Neuron (in vitro differentiated cells): ENCODE data around the gene SCGB3A2.

Source experiments
- H2AFZ ChIP-seq: one replicate; pipeline ENCODE4 v1.6.1; 2013; ENCODE audit warnings: low read depth, mild to moderate bottlenecking, inconsistent platforms, low read length, moderate library complexity
- H3K27me3 ChIP-seq: one replicate; pipeline ENCODE4 v1.6.1; 2013; ENCODE audit warnings: low read length; ENCODE audit not compliant: insufficient read depth
- H3K36me3 ChIP-seq: one replicate; pipeline ENCODE4 v1.6.1; 2013; ENCODE audit warnings: low read length; ENCODE audit not compliant: insufficient read depth
- H3K4me1 ChIP-seq: one replicate; pipeline ENCODE4 v1.6.1; 2013; ENCODE audit warnings: low read length; ENCODE audit not compliant: insufficient read depth
- H3K4me3 ChIP-seq: 2 replicates; pipeline ENCODE4 v1.5.1; 2013; ENCODE audit warnings: mild to moderate bottlenecking, low read length, moderate library complexity
- H3K9me3 ChIP-seq: one replicate; pipeline ENCODE4 v1.6.1; 2013; ENCODE audit warnings: low read length

Gene SCGB3A2

DNA sequence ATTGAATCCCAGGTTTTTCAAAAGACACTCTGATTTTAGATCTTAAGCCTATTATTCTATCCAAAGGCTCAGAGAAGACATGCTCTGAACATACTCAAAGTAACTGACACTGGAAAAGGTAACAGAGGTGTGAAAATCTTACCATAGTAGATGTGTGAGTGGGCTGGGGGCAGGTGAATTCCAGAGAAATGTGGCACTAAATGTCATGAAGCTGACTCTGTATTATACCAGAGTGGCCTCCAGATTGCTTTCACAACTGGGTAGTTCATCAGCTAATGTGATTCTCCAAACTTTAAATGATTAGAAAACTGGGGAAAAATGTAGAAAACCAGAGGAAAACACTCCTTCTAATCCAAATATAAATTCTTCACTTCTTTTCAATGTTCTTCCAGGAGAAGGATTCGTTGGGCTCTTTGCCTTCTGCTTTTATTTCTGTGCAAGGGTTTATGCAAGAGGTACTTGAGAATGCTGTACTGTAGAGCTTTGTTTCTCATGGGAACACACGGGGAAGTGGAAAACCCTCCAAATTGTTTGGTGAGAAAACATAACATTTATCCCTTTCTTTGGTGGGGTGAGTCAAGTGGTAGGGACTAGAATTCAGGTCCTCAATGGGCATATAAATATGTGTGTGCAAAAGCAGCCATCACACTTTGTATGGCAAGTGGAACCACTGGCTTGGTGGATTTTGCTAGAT lies at the start of gene SCGB3A2:
SCGB3A2 (plus strand) TSS at position 646 of the 694 bp plus-strand sequence. CDS start 93 bp downstream, outside the sequence.
- H3K9me3 ChIP-seq: no peaks in the 10 kb centered on the region
- peaks cover 10% of the 10 kb centered on the region for H3K4me1 ChIP-seq
- H3K36me3 ChIP-seq: no peaks in the 10 kb centered on the region
- no peak within 1 kb of the TSS for H3K4me3 ChIP-seq
- no peak within 1 kb of the TSS for H2AFZ ChIP-seq
- peaks cover 5% of the 10 kb centered on the region for H3K27me3 ChIP-seq

GRCh38 chr5:147830035-147830434 lies 48.5 kb upstream of the SCGB3A2 start:
- H3K27me3 ChIP-seq: peaks cover 2% of the 10 kb centered on the region
- H3K4me1 ChIP-seq: no peaks in the 10 kb centered on the region
- H2AFZ ChIP-seq: no peak overlapping the region
- H3K9me3 ChIP-seq: no peaks in the 10 kb centered on the region
- no peaks in the 10 kb centered on the region for H3K36me3 ChIP-seq
- no peak overlapping the region for H3K4me3 ChIP-seq

GRCh38 chr5:147831465-147831864 lies 47.0 kb upstream of the SCGB3A2 start, which contains the start of gene SPINK1:
SPINK1 (minus strand) TSS chr5:147831671; CDS start chr5:147831577, 94 bp downstream.
- no peaks in the 10 kb centered on the region for H3K4me1 ChIP-seq
- no peaks in the 10 kb centered on the region for H3K9me3 ChIP-seq
- no peak within 1 kb of the TSS for H3K4me3 ChIP-seq
- no peaks in the 10 kb centered on the region for H3K36me3 ChIP-seq
- peaks cover 4% of the 10 kb centered on the region for H3K27me3 ChIP-seq
- H2AFZ ChIP-seq: no peak within 1 kb of the TSS

DNA sequence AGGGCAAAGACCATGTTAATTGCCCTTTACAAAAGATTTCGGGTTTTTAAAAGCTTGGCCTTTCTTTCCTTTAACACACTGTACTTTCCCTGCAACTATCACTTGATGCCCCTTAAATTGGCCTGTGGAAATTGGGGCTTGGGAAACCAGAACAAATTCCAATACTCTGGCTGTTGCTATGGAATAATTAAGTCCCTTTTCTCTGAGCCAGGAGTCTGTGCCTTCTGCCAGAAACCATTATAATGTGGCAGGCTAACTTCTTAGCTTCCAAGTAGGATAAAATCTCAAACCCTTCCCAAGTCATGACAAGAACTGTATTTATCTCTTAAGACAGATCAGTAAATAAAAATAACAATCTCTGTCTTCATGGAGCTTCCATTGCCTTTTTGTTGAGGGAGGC lies 46.0 kb upstream of the SCGB3A2 start:
- Histone ChIP-seq H3K36me3 (no peaks in the 10 kb centered on the region), H3K4me3 (no peak overlapping the region), H3K4me1 (no peaks in the 10 kb centered on the region), H2AFZ (no peak overlapping the region), H3K27me3 (peaks cover 4% of the 10 kb centered on the region), H3K9me3 (no peaks in the 10 kb centered on the region)

DNA sequence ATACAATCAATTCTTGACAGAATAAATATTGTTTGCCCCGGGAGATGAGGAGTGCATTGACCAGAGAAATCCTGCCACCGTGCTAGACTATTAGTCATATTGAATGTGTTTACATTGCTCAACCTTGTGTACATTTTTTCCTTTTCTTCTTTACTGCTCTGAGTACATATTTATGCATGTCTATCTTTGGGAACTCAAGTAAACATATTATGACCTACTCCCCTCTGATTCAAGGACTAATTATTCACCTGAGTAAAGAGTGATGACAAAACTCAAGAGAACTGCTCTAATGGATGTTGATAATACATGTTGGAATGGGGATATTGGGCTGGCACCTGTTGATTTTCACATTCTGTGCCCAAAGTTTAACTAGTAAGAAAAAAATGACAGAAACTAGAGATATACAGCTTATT lies 43.1 kb upstream of the SCGB3A2 start:
- H3K36me3 ChIP-seq: no peaks in the 10 kb centered on the region
- H2AFZ ChIP-seq: no peak overlapping the region
- H3K4me1 ChIP-seq: no peaks in the 10 kb centered on the region
- no peak overlapping the region for H3K4me3 ChIP-seq
- H3K9me3 ChIP-seq: no peaks in the 10 kb centered on the region
- peaks cover 2% of the 10 kb centered on the region for H3K27me3 ChIP-seq

- Histone ChIP-seq H2AFZ (no peak overlapping the region), H3K4me3 (no peak overlapping the region), H3K4me1 (no peaks in the 10 kb centered on the region), H3K9me3 (no peaks in the 10 kb centered on the region), H3K27me3 (peaks cover 3% of the 10 kb centered on the region), H3K36me3 (no peaks in the 10 kb centered on the region)
Measured at GRCh38 chr5:147836439-147836838, 42.1 kb upstream of the SCGB3A2 start.

DNA sequence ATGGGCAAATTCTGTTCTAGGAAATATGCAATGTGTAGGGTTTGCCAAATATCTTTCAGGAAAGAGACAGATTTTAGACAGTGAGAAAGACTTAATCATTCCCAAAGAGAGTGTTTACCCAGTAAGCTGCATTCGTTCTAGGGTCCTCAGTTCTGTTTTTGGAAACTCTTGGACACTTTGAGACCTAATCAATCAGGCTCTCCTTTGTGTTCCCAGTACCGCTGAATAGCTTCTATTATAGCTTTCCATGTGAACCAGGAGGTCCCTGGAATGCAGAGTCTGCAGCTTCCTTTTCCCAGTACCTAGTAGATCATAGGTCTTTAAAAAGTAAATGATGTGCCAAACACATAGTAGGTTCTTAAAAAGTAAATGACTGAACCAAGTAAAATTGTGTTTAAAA lies 35.6 kb upstream of the SCGB3A2 start:
- no peaks in the 10 kb centered on the region for H3K4me1 ChIP-seq
- no peaks in the 10 kb centered on the region for H3K36me3 ChIP-seq
- H3K9me3 ChIP-seq: no peaks in the 10 kb centered on the region
- H2AFZ ChIP-seq: no peak overlapping the region
- H3K27me3 ChIP-seq: peaks cover 9% of the 10 kb centered on the region
- no peak overlapping the region for H3K4me3 ChIP-seq

- no peaks in the 10 kb centered on the region for H3K4me1 ChIP-seq
- H3K9me3 ChIP-seq: no peaks in the 10 kb centered on the region
- no peak overlapping the region for H2AFZ ChIP-seq
- H3K27me3 ChIP-seq: peaks cover 14% of the 10 kb centered on the region
- H3K36me3 ChIP-seq: no peaks in the 10 kb centered on the region
- no peak overlapping the region for H3K4me3 ChIP-seq
Measured at GRCh38 chr5:147844846-147845245, 33.7 kb upstream of the SCGB3A2 start.

DNA sequence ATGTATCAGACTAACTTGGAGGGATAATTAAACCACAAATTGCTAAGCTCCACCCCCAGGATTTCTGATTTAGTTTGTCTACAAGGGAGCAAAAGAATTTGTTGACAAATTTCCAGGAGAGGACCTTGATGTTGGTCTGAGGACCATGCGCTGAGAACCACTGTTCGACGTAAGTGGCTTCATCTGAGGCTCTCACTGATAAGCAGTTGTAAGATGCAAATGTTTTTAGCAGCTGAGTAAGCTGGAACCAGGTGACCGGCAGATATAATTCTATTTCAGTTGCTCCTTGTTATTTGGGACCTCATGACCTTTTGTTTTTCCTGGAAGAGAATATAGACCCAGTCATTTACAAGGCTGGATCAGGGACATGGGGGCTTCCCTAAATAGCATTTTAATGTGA lies 32.9 kb upstream of the SCGB3A2 start:
- Histone ChIP-seq H3K4me3 (no peak overlapping the region), H3K36me3 (no peaks in the 10 kb centered on the region), H3K27me3 (peaks cover 14% of the 10 kb centered on the region), H3K4me1 (no peaks in the 10 kb centered on the region), H3K9me3 (no peaks in the 10 kb centered on the region), H2AFZ (no peak overlapping the region)

DNA sequence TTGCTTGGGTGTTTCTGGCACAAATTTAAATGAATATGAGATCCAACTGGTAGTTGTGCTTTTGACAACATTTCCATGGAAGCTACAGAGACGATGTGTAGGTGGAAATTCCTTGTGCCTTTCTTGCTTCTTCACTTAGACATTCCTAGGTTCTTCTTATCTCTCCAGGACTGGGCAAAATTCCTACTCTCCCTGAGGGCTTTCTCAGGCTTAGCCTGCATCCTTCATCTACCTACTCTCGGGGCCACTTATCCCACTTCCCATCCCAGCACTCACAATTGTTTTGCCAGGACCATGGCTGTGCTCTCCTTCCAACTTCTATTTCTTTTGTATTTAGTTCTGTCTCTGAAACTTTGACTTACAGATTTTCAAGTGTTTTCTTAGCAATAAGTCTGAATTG lies 29.3 kb upstream of the SCGB3A2 start:
- Histone ChIP-seq H3K27me3 (peaks cover 10% of the 10 kb centered on the region), H3K4me1 (no peaks in the 10 kb centered on the region)

GRCh38 chr5:147851578-147851977 lies 26.9 kb upstream of the SCGB3A2 start:
- H3K36me3 ChIP-seq: no peaks in the 10 kb centered on the region
- H3K4me3 ChIP-seq: no peak overlapping the region
- no peaks in the 10 kb centered on the region for H3K9me3 ChIP-seq
- H3K27me3 ChIP-seq: peaks cover 10% of the 10 kb centered on the region
- no peak overlapping the region for H2AFZ ChIP-seq
- H3K4me1 ChIP-seq: no peaks in the 10 kb centered on the region

More for the DNA sequence above, 29.3 kb upstream of the SCGB3A2 start:
- H3K36me3 ChIP-seq: no peaks in the 10 kb centered on the region
- H3K4me3 ChIP-seq: no peak overlapping the region
- no peak overlapping the region for H2AFZ ChIP-seq
- H3K9me3 ChIP-seq: no peaks in the 10 kb centered on the region

DNA sequence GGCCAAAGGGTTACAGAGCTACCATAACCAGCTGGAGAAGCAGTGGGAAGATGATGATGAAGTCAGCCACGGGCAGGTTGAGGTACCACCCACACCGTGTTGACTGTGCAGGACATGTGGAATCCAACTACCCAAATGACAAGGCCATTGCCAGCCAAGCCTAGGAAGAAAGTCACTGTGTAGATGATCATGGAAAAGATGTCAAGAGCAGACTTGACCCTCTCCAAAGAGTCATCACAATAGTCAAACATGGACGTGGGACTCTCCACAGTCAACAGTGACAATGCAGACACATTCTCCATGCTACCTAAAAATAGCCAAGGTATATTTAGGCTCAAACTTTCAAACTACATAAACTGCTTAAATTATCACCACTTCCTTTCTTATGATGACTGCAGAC lies 26.1 kb upstream of the SCGB3A2 start:
- Histone ChIP-seq H3K27me3 (peaks cover 10% of the 10 kb centered on the region), H3K4me1 (no peaks in the 10 kb centered on the region), H3K36me3 (no peaks in the 10 kb centered on the region), H3K4me3 (no peak overlapping the region), H2AFZ (no peak overlapping the region), H3K9me3 (no peaks in the 10 kb centered on the region)

- no peaks in the 10 kb centered on the region for H3K36me3 ChIP-seq
- H3K4me3 ChIP-seq: no peak overlapping the region
- H3K9me3 ChIP-seq: no peaks in the 10 kb centered on the region
- H2AFZ ChIP-seq: no peak overlapping the region
- H3K4me1 ChIP-seq: no peaks in the 10 kb centered on the region
- H3K27me3 ChIP-seq: peaks cover 10% of the 10 kb centered on the region
Measured at GRCh38 chr5:147853372-147853987, 25.0 kb upstream of the SCGB3A2 start.
